Fibroblast of lung (primary cell): ENCODE data around the gene MAML2.

Experiments
- EZH2 ChIP-seq: IDR thresholded peaks from 2 replicates; pipeline ENCODE4 v1.5.1; 2012; ENCODE audit warnings: low read length, control low read depth, mild to moderate bottlenecking; ENCODE audit errors: missing control alignments
- TF ChIP-seq, protein P1 (sequence below), 2 donors: IDR thresholded peaks in 1 of 2; conservative IDR thresholded peaks in 1 of 2; 1 replicate in 1 of 2; 2 replicates in 1 of 2; pipeline ENCODE4 v1.5.1; 2011 to 2012; ENCODE audit warnings: low read length in 2 of 2, control low read depth in 1 of 2, inconsistent platforms in 1 of 2, low read depth in 1 of 2, mild to moderate bottlenecking in 1 of 2

DNA sequence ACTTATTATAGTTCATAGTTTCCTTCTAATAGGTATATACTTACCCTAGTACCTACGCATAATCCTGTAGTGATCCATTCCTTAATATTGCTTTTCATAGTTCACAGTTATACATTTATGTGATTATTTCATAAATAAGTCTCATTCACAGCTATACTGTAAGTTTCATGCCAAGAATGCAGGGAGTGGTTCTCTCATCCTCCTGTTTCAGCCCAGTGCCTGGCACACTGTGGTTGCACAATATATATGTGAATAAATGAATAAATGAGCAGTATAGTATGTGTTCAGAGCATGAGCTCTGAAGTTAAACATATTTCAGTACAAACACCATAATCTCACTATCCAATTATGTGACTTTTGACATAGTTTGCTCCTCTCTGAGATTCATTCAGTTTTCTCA, 115.8 kb downstream of the MAML2 start:
- TF ChIP-seq, protein P1, sequence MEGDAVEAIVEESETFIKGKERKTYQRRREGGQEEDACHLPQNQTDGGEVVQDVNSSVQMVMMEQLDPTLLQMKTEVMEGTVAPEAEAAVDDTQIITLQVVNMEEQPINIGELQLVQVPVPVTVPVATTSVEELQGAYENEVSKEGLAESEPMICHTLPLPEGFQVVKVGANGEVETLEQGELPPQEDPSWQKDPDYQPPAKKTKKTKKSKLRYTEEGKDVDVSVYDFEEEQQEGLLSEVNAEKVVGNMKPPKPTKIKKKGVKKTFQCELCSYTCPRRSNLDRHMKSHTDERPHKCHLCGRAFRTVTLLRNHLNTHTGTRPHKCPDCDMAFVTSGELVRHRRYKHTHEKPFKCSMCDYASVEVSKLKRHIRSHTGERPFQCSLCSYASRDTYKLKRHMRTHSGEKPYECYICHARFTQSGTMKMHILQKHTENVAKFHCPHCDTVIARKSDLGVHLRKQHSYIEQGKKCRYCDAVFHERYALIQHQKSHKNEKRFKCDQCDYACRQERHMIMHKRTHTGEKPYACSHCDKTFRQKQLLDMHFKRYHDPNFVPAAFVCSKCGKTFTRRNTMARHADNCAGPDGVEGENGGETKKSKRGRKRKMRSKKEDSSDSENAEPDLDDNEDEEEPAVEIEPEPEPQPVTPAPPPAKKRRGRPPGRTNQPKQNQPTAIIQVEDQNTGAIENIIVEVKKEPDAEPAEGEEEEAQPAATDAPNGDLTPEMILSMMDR (conservative IDR thresholded peaks at IDR 0.05 in 1 of 2, IDR thresholded peaks at IDR 0.05 in 1 of 2; ENCODE audit: low read depth in 1 of 2, low read length in 2 of 2), result no peak
- no peak for TF ChIP-seq EZH2
